Measurements from ENCODE around the gene SYCP1.

GRCh38 chr1:114896795-114897194, 42.1 kb downstream of the SYCP1 start:
- TF ChIP-seq CTCF (IDR thresholded peaks at IDR 0.05) (no peak), POLR2A (IDR thresholded peaks at IDR 0.05) (no peak)

All from esophagus squamous epithelium (tissue), 4 donors.